ENCODE data around the gene ZRANB2.

Gene ZRANB2

GRCh38 chr1:71028981-71029380 lies 51.9 kb downstream of the ZRANB2 start:
- no peak for DNase-seq (ENCODE audit: low read depth in 2 of 3, low spot score in 1 of 3)

GRCh38 chr1:71027991-71028390 lies 52.8 kb downstream of the ZRANB2 start:
- no peak for DNase-seq (ENCODE audit: low read depth in 2 of 3, low spot score in 1 of 3)

GRCh38 chr1:71026093-71026492 lies 54.7 kb downstream of the ZRANB2 start:
- DNase-seq (ENCODE audit: low read depth in 2 of 3, low spot score in 1 of 3), result no peak

- no peak for DNase-seq (ENCODE audit: low read depth in 2 of 3, low spot score in 1 of 3)
Observed at GRCh38 chr1:71023515-71023914, 57.3 kb downstream of the ZRANB2 start.

GRCh38 chr1:71019233-71019969 lies 61.4 kb downstream of the ZRANB2 start:
- no peak for DNase-seq (ENCODE audit: low read depth in 2 of 3, low spot score in 1 of 3)

- DNase-seq (ENCODE audit: low read depth in 2 of 3, low spot score in 1 of 3), result no peak
Observed at GRCh38 chr1:71018791-71019190, 62.0 kb downstream of the ZRANB2 start.

GRCh38 chr1:71015745-71016144 lies 65.1 kb downstream of the ZRANB2 start:
- no peak for DNase-seq (ENCODE audit: low read depth in 2 of 3, low spot score in 1 of 3)

GRCh38 chr1:71014178-71014579 lies 66.7 kb downstream of the ZRANB2 start:
- no peak for DNase-seq (ENCODE audit: low read depth in 2 of 3, low spot score in 1 of 3)
